ENCODE results near the gene IGF2BP3. TPM values are rescaled to one million over a fixed set of nuclear protein-coding genes. Genes with fewer than 3 reads are reported as not detected.
A peak's percentile ranks its signal among the peaks of the same experiment; 100 is the strongest.

The IGF2BP3 gene
- total RNA-seq, 3 donors from 2014 or later, result 0.59 to 3.5 TPM; not detected in 1

DNA sequence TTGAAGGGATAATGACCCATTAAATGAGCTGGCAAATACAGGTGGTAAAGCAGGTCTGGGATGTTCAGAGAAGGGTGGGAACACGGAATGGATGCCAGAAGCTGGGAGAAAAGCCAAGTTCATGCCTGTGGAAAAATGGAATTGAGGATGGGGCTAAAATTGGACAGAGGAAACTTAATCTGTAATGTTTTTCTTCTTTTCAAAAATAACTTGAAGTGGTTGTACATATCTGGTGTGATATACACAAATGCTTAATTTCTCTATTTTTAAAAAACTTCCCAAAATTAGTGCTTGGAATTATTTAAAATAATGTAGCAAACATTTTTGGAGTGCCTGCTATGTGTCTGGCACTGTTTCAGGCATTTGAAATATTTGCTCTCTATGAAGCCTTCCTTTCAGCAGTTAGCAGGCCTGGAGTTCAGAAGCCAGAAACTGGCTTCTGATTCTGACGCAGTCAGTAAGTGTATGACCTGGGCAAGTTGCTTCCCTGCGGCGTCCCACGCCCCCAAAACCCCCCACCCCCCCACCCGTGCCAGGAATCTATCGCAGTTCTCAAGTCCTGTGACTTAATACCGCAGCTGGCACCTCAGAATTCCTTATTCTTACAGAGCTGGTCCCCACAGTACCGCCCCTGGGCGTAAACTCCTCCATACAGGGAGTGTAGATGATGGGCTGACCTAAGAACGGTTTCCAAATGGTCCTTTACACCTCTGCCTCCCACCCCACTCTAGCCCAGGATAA is 172.0 kb downstream of the IGF2BP3 start:
- Histone ChIP-seq H3K4me1 (peaks cover 0 to 18% of the 10 kb centered on the region in 2 donors), H3K4me3 (peak overlapping the region; percentile 73 to 82 (median 79)), H3K36me3 (no peaks in the 10 kb centered on the region), H3K9me3 (no peaks in the 10 kb centered on the region), H3K27me3 (no peaks in the 10 kb centered on the region), H3K27ac (peak overlapping the region; percentile 90 to 91)
- DNase-seq (ENCODE audit: low spot score in 2 of 2), result peak in 1 of 2 donors; percentile 66
- TF ChIP-seq POLR2AphosphoS5 (IDR thresholded peaks at IDR 0.05), result peak in 1 of 3 donors; percentile 33
- no peak for TF ChIP-seq POLR2A (IDR thresholded peaks at IDR 0.05)
- intact Hi-C loops (cut with DNase I; ENCODE audit: low total_unique reads), result no loop called here

DNA sequence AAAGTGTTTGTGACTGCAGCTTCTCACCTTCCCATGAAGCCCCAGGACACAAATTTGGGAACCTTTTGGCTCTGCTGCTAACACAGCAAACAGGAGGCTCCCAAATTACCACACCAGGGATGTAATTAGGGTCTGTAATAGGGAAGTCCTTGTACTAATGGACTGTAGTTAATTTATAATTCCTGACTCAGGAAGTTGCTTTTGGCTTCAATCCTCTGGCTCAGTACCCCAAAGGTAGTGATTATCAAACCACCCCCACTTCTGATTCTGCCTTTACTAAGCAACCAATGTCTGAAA is 174.9 kb downstream of the IGF2BP3 start:
- Histone ChIP-seq H3K9me3 (no peaks in the 10 kb centered on the region), H3K4me1 (peaks cover 0 to 2% of the 10 kb centered on the region in 2 donors), H3K27ac (no peak overlapping the region), H3K36me3 (no peaks in the 10 kb centered on the region), H3K27me3 (no peaks in the 10 kb centered on the region), H3K4me3 (no peak overlapping the region)
- no peak for TF ChIP-seq POLR2A (IDR thresholded peaks at IDR 0.05)
- no peak for TF ChIP-seq POLR2AphosphoS5 (IDR thresholded peaks at IDR 0.05)
- TF ChIP-seq, protein P1, sequence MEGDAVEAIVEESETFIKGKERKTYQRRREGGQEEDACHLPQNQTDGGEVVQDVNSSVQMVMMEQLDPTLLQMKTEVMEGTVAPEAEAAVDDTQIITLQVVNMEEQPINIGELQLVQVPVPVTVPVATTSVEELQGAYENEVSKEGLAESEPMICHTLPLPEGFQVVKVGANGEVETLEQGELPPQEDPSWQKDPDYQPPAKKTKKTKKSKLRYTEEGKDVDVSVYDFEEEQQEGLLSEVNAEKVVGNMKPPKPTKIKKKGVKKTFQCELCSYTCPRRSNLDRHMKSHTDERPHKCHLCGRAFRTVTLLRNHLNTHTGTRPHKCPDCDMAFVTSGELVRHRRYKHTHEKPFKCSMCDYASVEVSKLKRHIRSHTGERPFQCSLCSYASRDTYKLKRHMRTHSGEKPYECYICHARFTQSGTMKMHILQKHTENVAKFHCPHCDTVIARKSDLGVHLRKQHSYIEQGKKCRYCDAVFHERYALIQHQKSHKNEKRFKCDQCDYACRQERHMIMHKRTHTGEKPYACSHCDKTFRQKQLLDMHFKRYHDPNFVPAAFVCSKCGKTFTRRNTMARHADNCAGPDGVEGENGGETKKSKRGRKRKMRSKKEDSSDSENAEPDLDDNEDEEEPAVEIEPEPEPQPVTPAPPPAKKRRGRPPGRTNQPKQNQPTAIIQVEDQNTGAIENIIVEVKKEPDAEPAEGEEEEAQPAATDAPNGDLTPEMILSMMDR (IDR thresholded peaks at IDR 0.05), result no peak
- intact Hi-C loops (cut with DNase I; ENCODE audit: low total_unique reads), result no loop called here
- DNase-seq (ENCODE audit: low spot score in 2 of 2), result no peak

DNA sequence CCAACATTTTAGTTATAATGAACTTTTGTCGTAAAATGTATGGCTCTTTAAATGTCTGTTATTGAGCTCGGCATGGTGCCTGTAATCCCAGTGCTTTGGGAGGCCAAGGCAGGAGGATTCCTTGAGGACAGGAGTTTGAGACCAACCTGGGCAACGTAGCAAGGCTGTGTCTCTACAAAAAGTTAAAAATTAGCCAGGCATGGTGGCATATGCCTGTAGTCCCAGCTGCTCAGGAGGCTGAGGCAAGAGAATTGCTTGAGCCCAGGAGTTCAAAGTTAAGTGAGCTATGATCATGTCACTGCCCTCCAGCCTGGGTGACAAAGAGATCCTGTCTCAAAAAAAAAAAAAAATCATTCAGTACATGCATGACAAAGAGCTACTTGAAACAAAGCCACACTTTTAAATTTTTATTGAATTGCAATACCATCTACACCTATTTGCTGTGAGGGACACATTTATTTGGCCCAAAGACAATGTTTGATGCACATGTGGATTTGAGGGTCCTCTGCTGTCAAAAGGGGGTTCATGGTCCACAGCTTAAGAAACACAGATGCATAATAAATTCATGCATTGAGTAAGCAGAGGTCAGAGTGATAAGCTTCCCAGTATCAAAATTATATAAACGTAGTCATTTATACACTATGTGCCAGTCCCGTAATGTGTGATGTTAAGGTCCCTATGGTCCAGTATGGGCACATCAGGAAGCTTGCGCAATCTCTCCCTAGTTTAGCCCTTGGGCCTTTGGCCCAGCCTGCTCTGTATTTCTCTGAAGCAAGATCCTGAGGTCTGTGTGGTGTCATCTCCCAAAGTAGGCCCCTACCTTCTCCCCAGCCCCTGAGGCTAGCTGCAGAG is 175.5 kb downstream of the IGF2BP3 start:
- TF ChIP-seq POLR2AphosphoS5 (IDR thresholded peaks at IDR 0.05), result no peak
- TF ChIP-seq, protein P1 (IDR thresholded peaks at IDR 0.05), result no peak
- no peak for TF ChIP-seq POLR2A (IDR thresholded peaks at IDR 0.05)
- Histone ChIP-seq H3K27ac (no peak overlapping the region), H3K4me3 (no peak overlapping the region), H3K9me3 (no peaks in the 10 kb centered on the region), H3K4me1 (no peaks in the 10 kb centered on the region), H3K36me3 (no peaks in the 10 kb centered on the region), H3K27me3 (no peaks in the 10 kb centered on the region)
- intact Hi-C loops (cut with DNase I; ENCODE audit: low total_unique reads), result no loop called here
- no peak for DNase-seq (ENCODE audit: low spot score in 2 of 2)

DNA sequence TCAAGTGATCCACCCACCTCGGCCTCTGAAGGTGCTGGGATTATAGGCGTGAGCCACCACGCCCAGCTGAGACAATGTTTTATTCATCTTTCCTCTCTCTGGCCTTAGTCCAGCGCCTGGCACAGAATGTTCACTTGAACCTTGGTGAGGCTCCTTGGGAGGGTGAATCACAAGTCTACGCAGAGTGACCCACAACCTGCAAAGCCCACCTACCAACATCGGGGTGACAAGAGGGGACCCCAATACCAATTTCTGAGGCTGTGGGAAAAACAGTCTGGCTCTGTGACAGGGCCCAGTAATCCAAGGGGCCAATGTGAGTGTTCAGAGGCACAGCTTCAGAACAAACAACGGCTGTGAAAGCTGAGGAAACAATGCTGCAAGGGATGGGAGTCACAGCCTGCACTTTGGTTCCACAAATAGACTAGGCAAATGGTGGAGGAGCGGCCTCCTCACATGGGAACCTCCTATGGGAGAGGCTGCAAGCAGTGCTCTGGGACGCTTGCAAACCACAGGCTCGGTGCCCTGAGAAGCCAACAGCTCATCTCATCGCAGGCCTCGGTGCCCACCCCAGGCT is 176.7 kb downstream of the IGF2BP3 start:
- TF ChIP-seq POLR2AphosphoS5 (IDR thresholded peaks at IDR 0.05) (no peak), POLR2A (IDR thresholded peaks at IDR 0.05) (no peak)
- TF ChIP-seq, protein P1 (IDR thresholded peaks at IDR 0.05), result no peak
- intact Hi-C loops (cut with DNase I; ENCODE audit: low total_unique reads), result no loop called here
- no peaks in the 10 kb centered on the region for H3K27me3 ChIP-seq

GRCh38 chr7:23292623-23293022 is 177.7 kb downstream of the IGF2BP3 start:
- no peak overlapping the region for H3K4me3 ChIP-seq
- H3K9me3 ChIP-seq, result no peaks in the 10 kb centered on the region
- H3K27ac ChIP-seq, result no peak overlapping the region
- TF ChIP-seq, protein P1 (IDR thresholded peaks at IDR 0.05), result no peak
- TF ChIP-seq POLR2AphosphoS5 (IDR thresholded peaks at IDR 0.05) (no peak), POLR2A (IDR thresholded peaks at IDR 0.05) (no peak)
- H3K4me1 ChIP-seq, result no peaks in the 10 kb centered on the region
- no peak for DNase-seq (ENCODE audit: low spot score in 2 of 2)
- intact Hi-C loops (cut with DNase I; ENCODE audit: low total_unique reads), result no loop called here
- no peaks in the 10 kb centered on the region for H3K27me3 ChIP-seq
- H3K36me3 ChIP-seq, result no peaks in the 10 kb centered on the region

More for the DNA sequence above, 176.7 kb downstream of the IGF2BP3 start:
- Histone ChIP-seq H3K9me3 (no peaks in the 10 kb centered on the region), H3K27ac (no peak overlapping the region), H3K36me3 (no peaks in the 10 kb centered on the region), H3K4me3 (no peak overlapping the region), H3K4me1 (no peaks in the 10 kb centered on the region)
- DNase-seq (ENCODE audit: low spot score in 2 of 2), result no peak

Data from breast epithelium (tissue), 4 donors.